HepG2 (cell line): Measurements from ENCODE around the gene PLCG1. TPM values are rescaled to one million over a fixed set of nuclear protein-coding genes. Genes with fewer than 3 reads are reported as not detected.

ENCODE experiments used
- ARNT ChIP-seq: fragments of 450-650 bp; IDR thresholded peaks from 2 replicates; pipeline ENCODE4 v1.6.1; 2017
- CCAR2 ChIP-seq: fragments of 200-400 bp; formaldehyde crosslinking; optimal IDR thresholded peaks from 2 replicates; pipeline ENCODE3; 2018; ENCODE audit warnings: low read depth, mild to moderate bottlenecking, low read length, moderate library complexity
- DDIT3 ChIP-seq: sonication (generic); formaldehyde crosslinking; IDR thresholded peaks from 2 replicates; pipeline ENCODE4 v1.4.0; 2020; ENCODE audit warnings: mild to moderate bottlenecking, missing genetic modification reagents
- ETV5 ChIP-seq: IDR thresholded peaks from 2 replicates; pipeline ENCODE4 v1.6.1; 2018; ENCODE audit warnings: missing biosample characterization, missing genetic modification reagents, inconsistent platforms, borderline replicate concordance
- HDAC6 ChIP-seq: fragments of 200-600 bp; sonication (generic); IDR thresholded peaks from 2 replicates; pipeline ENCODE4 v1.7.0; 2017; ENCODE audit warnings: mild to moderate bottlenecking, antibody characterized with exemption, low read length, low read depth
- JDP2 ChIP-seq: sonication (generic); formaldehyde crosslinking; IDR thresholded peaks from 2 replicates; pipeline ENCODE4 v1.8.1; 2022; ENCODE audit warnings: missing genetic modification reagents, borderline replicate concordance
- MAX ChIP-seq: IDR thresholded peaks from 2 replicates; pipeline ENCODE4 v1.6.1; 2012; ENCODE audit warnings: inconsistent platforms
- NR0B2 ChIP-seq: sonication (generic); formaldehyde crosslinking; IDR thresholded peaks from 2 replicates; pipeline ENCODE4 v1.4.0; 2020; ENCODE audit warnings: mild to moderate bottlenecking, missing genetic modification reagents
- SUZ12 ChIP-seq: fragments of 150-350 bp; IDR thresholded peaks from 2 replicates; pipeline ENCODE4 v1.6.1; 2014; ENCODE audit warnings: low read depth, low read length
- TFDP2 ChIP-seq: sonication (generic); formaldehyde crosslinking; IDR thresholded peaks from 2 replicates; pipeline ENCODE4 v1.4.0; 2020; ENCODE audit warnings: missing genetic modification reagents
- TRAFD1 ChIP-seq: sonication (generic); formaldehyde crosslinking; IDR thresholded peaks from 2 replicates; pipeline ENCODE4 v1.5.1; 2020; ENCODE audit warnings: missing genetic modification reagents, mild to moderate bottlenecking, borderline replicate concordance
- ZNF512B ChIP-seq: sonication (generic); formaldehyde crosslinking; IDR thresholded peaks from 2 replicates; pipeline ENCODE4 v1.5.1; 2020; ENCODE audit warnings: missing genetic modification reagents, mild to moderate bottlenecking, borderline replicate concordance
- ZNF616 ChIP-seq: sonication (generic); formaldehyde crosslinking; IDR thresholded peaks from 2 replicates; pipeline ENCODE4 v1.5.0; 2020; ENCODE audit warnings: low read depth, mild to moderate bottlenecking, missing genetic modification reagents
- ZNF770 ChIP-seq: sonication (generic); formaldehyde crosslinking; IDR thresholded peaks from 2 replicates; pipeline ENCODE4 v1.5.0; 2020; ENCODE audit warnings: mild to moderate bottlenecking, missing genetic modification reagents
- ZNF788 ChIP-seq: sonication (generic); formaldehyde crosslinking; IDR thresholded peaks from 2 replicates; pipeline ENCODE4 v1.5.0; 2020; ENCODE audit warnings: mild to moderate bottlenecking, missing genetic modification reagents, borderline replicate concordance
- ZNF879 ChIP-seq: sonication (generic); formaldehyde crosslinking; IDR thresholded peaks from 2 replicates; pipeline ENCODE4 v1.8.1; 2023; ENCODE audit warnings: missing genetic modification reagents
- ZSCAN21 ChIP-seq: sonication (generic); formaldehyde crosslinking; IDR thresholded peaks from 2 replicates; pipeline ENCODE4 v1.8.0; 2022; ENCODE audit warnings: mild to moderate bottlenecking, missing genetic modification reagents, moderate library complexity, borderline replicate concordance
- polyA plus RNA-seq, 8 experiments: library from polyadenylated mRNA; depleted of rRNA in 3 of 8; stranded (reverse) in 7 of 8; unstranded in 1 of 8; fragments of >200 nt; fragmentation: Illumina TruSeq in 4 of 8; extraction: Trizol in 4 of 8; gene quantifications; 2 replicates each; pipeline versions ENCODE4 v1.2.1 to v1.2.3, GENCODE V29; 2011 to 2016; ENCODE audit warnings: low read depth in 4 of 8, missing spikeins in 1 of 8, mixed read lengths in 1 of 8; ENCODE audit not compliant: insufficient read depth in 1 of 8
- total RNA-seq, 5 experiments: library from RNA; depleted of rRNA; stranded (reverse); fragments of >200 nt; fragmentation: Illumina TruSeq; extraction: Trizol; gene quantifications; 2 replicates each; pipeline ENCODE4 v1.2.3, GENCODE V29; 2016; ENCODE audit warnings: low read depth in 1 of 5

The PLCG1 gene
- total and polyA plus RNA-seq, 2 of the 13 experiments (the other 11 are each of a cell fraction or from before 2014, with no cell fraction given), result 85.3 to 158 TPM

- no peak for TF ChIP-seq TFDP2
- no peak for TF ChIP-seq SUZ12
- TF ChIP-seq TRAFD1 (CRISPR knock-in tag), result no peak
- no peak for TF ChIP-seq ZNF788 (CRISPR knock-in tag)
- TF ChIP-seq ZNF879 (CRISPR knock-in tag), result no peak
- no peak for TF ChIP-seq ARNT
- no peak for TF ChIP-seq ZNF770 (CRISPR knock-in tag)
- TF ChIP-seq ZSCAN21, result peak; percentile 28; the same call in 1 of the 2 replicates
- no peak for TF ChIP-seq DDIT3 (CRISPR knock-in tag)
- TF ChIP-seq JDP2 (CRISPR knock-in tag), result no peak
- TF ChIP-seq ZNF512B (CRISPR knock-in tag), result no peak
- peak; percentile 44; the same call in 1 of the 2 replicates for TF ChIP-seq MAX
- no peak for TF ChIP-seq HDAC6
- TF ChIP-seq ETV5 (CRISPR knock-in tag), result peak; percentile 12; the same call in 1 of the 2 replicates
- TF ChIP-seq CCAR2, result no peak
- TF ChIP-seq NR0B2 (CRISPR knock-in tag), result no peak
- TF ChIP-seq ZNF616, result no peak
Measured at GRCh38 chr20:41110930-41111577, 26.3 kb upstream of the PLCG1 start (continued).
